OCI-LY1 (cell line): ENCODE results near the gene CEP20.

ENCODE experiments used
- CTCF ChIP-seq: fragments of 200-600 bp; sonication (generic), shearing (Covaris generic); IDR thresholded peaks from 2 replicates; pipeline ENCODE4 v1.5.1; 2017; ENCODE audit warnings: mild to moderate bottlenecking, antibody characterized with exemption, low read length, moderate library complexity, mixed read lengths
- EZH2 ChIP-seq: fragments of 200-600 bp; sonication (generic), shearing (Covaris generic); IDR thresholded peaks from 2 replicates; pipeline ENCODE4 v1.8.0; 2017; ENCODE audit warnings: borderline replicate concordance, mixed run types, mild to moderate bottlenecking, antibody characterized with exemption, low read length, moderate library complexity, mixed read lengths

DNA sequence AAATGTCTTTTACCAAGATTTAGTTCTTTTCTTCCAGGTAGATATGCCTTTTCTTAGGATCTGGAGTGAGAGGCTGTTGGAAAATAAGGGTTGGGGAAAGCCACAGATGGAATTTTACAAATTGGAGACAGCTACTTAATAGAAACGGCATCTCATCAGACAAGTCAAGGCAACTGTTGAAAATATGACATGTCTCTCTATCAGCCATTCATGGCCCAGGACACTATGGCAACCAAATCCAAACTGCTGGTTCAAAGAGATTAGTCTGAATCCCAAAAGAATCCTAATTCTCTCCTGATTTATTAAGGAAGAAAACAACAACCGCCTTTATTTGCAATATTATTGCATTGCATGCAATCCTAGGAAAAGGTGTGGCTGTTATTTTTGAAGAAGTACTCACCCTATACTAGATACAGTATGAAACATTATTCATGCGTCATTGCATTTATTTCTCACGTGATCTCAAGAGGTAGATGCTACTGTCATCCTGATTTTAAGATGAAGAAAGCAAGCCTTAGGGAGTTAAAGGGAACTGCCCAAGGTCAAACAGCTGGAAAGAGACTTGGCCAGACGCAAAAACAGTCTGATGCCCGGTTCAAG lies 12.6 kb upstream of the CEP20 start:
- TF ChIP-seq CTCF (no peak), EZH2 (no peak)
